Raji (cell line): Measurements from ENCODE around the gene DNAJB12.

Source experiments
- POLR2A ChIP-seq: IDR thresholded peaks from 2 replicates; pipeline ENCODE4 v1.6.1; 2011; ENCODE audit warnings: low read depth, low read length, control low read depth; ENCODE audit not compliant: insufficient read depth

The DNAJB12 gene

DNA sequence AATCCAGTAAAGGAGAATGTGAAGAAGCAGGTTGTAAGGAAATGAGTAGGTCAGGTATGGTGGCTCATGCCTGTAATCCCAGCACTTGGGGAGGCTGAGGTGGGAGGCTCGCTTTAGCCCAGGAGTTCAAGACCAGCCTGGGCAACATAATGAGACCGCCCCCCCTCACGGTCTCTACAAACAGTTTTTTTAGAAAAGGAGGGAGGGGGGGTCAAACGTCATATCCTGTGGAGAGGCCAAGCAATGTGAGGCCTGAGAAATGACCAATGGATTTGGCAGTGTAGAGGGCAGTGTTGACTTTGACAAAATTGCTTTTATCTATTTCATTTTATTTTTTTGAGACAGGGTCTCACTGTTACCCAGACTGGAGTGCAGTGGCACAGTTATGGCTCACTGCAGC lies 2.3 kb upstream of the DNAJB12 start:
- TF ChIP-seq POLR2A: no peak

DNA sequence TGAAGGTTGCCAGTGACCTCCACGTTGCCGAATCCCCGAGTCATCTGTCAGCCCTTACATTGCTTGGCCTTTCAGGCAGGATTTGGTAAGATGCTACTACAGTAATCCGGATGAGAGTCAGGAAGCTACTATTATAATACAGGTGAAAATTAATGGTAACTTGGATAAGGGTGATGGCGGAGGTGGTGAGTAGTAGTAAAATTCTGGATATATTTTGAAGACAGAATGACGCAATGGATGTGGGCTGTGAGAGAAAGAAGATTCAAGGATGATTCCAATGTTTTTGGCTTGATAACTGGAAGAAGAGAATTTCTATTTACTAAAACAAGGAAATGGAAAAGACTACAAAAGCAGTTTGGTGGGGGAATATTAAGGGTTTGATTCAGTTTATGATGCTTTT lies 1.4 kb upstream of the DNAJB12 start:
- TF ChIP-seq POLR2A: no peak

DNA sequence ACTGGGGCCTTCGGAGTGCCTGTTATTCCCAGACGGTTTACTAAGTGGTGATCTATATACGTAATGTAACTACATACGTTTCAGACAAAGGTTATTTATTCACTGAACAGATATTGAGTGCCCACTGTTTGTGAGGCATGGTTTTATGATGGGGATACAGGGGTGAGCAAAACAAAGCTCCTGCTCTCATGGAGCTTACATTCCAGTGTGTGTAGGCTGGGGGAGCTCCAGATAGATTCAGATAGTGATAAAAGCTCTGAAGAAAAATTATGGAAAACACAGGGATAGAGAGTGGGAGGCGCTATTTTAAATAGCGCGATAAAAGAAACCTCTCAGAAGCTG lies 466 bp upstream of the DNAJB12 start:
- TF ChIP-seq POLR2A: no peak

DNA sequence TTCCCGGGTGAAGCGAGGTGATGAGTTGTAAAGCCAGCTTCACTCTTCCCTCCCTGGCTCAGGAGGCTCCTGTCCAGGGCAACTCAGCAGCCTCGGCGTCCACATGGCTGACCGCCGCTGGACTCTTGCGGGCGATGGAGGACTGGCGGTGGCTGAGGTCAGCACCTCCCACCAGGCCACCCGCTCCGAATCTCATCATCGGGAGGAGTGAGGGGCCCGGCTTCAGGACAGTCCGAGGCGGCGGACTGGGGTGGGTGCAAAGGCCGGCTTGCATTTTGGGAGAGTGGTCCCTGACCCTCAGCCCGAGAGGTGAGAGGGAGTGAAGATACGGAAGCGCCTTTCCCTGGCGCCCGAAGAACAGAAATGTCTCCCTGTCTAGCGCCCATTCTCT lies 759 bp downstream of the DNAJB12 start:
- TF ChIP-seq POLR2A: no peak

DNA sequence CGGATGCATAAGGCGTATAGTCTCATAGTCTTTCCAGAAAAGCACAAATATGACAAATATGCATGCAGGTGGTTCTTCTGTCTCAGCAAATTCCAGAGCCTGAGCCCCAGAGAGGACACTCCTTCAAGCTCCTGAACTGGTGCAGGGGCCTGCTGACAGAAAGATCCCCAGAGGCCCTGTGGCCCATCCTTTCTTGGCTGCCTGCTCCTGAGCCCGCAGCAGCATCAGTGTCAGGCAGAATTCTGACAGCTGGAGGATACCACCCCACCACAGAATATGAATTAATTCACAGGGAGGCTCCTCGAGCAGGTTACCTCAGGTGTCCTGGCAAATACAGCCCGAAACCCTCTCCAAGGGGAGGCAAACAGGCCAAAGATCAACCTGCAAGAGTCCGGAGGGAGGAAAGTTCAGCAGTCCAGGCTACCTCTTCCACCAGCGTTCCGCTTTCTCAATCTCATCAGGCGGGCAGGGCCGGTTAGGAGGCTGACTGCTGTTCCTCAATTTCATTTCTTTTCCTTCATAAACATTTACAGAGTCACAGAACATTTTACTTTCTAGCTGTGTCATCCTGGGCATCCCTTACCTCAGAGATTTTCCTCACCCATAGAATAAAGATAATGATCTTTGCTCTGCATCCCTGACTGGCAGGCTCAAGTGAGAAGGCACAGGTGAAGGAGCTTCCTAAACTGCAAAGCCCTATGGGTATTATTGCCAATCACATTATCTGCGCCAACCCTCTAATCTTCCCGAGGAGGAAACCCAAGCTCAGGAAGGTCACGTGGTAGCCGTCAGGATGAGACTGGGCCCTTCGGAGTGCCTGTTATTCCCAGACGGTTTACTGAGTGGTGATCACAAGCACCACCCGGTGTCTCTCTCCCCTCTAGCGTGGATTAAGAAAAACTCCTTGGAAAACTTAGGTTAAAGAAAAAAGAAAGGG lies 1.4 kb downstream of the DNAJB12 start:
- TF ChIP-seq POLR2A: no peak

DNA sequence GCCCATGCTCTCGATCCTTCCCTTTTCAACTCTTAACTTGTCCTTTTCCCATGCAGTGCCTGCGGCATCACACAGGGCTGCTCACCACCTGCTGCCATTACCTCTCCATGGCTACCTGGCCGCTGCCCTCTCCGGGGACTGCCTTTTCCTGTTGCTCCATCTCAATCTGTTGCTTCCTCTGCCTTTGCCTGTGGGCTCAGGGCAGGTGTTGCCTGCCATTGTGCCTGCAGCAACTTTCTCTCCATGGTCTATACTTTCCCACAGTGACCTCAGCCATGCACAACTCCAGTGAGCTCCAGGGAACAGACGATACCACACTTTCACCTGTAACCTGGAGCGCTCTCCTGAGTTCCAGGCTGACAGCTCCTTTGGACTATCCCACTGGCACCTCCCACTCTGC lies 3.2 kb downstream of the DNAJB12 start:
- no peak for TF ChIP-seq POLR2A

DNA sequence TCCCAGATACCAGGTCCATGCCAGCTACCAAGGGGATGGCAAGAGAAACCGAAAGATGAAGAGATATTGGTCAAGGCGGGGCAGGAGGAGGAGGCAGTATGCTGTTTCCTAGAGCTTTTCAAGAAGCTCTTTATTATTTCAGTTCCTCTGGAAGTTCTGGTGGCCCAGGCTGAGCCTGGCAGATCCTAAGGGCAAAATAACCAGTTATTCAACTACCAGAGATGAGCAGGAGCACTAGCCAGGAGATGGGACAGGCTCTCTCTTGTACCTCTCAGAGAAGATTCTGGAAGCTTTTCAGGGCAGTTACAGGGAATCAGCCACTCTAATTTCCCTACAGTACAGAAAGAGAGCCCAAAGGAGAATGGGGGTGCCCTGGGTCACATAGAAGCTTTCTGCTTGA lies 5.3 kb downstream of the DNAJB12 start:
- no peak for TF ChIP-seq POLR2A

DNA sequence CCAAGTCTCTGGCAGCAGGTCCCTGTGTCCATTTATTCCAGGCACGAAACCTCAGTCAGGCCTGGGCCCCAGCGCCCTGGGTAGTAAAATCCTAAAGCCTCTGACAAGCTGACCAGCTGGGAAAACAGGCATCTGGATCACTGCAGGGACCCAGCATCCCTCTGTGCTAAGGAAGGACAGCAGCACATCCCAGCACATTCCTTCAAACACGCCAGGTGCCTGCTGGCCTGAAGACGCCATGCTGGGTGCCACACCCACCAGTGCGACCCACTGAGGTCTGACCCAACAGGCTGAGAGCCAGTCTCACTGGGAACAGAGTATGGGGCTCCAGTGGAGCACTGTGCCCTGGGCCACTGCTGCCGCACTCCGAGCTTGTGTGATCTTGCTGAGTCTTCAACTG lies 6.4 kb downstream of the DNAJB12 start:
- TF ChIP-seq POLR2A: no peak

DNA sequence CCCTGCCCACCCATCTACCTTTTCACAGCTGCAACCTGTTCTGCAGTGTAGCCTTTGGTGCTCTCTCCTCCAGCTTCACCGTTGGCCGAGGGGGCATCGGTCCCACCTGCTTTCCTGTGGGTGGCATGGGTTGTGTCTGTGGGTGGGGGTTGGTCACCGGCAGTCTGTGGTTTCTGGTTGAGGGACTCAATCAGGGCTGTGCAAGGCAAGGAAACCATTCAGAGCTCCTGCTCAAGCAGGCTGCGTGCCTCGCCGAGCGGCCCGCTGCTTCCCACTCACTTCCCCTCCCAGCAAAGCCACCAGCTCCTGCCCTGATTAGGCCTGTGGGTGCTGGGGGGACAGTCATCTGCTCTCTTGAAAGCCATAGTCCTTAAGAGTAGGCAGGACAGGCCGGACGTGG lies 9.8 kb downstream of the DNAJB12 start:
- TF ChIP-seq POLR2A: no peak

DNA sequence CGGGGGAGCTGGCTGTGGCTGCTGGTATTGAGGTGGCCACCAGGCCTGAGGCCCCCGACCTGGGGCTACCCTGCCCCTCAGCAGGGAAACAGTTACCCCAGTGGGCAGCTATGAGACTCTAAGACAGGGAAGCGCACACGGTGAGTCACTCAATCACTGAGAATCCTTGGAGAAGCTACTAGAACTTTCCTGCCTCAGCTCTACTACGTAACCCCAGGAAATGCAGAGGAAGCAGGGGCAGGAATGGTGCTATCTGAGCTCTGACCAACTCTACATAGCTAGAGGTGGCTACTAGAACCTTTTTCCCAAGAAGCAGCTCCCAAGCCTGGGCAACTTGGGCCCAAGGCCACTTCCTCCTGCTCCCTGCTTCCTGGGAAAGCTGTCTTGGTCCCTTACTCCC lies 11.8 kb downstream of the DNAJB12 start:
- no peak for TF ChIP-seq POLR2A

DNA sequence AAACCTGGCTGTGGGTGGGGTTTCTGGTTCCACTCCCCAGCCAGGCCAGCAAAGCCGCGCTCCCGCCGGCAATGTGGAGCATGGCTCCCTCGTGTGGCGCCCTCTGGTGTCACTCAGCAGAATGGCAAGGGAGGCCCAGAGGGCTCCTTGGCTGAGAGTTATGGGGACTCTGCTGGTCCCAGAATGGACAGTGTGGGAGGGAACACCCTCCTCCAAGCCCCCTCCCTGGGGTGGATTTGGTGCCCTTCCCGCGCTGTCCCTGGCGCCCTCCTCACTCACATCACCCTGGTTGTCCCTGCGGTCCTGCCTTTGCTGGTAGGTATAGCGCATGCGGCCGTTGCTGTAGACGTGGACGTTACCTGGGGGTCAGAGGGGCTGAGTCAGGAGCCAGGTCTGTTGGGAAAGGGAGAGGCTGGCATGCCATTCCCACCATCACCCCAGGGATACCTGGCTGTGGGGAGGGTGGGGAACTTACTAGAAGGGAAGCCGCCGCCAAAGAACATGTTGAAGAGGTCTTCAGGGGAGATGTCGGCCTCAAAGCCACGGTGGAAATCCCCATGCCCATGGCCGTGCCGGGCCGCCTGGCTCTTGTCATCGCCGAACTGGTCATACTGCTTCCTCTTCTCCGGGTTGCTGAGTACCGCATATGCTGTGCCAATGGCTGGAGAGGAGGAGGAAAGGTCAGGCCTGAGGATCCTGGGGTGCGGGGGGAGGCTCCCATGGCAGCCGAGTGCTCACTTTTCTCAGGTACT lies 14.0 kb downstream of the DNAJB12 start:
- no peak for TF ChIP-seq POLR2A

DNA sequence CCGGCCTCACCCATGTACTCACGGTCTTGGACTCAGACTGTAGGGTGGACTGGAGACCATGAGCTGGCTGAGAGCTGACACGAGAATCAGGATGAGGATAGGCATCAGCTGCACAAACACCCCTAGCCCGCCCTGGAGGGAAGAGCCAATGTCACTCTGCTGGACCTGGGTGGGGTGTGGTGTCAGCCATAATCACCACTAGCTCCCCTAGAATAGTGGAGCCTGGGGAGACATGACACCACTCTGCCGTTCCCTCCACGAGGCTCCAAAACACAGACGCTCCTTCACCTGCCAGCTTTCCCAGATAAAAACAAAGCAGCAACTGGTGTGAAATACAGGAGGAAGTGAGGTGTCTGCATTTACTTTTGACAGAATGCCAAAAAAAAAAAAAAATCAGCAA lies 16.5 kb downstream of the DNAJB12 start:
- TF ChIP-seq POLR2A: no peak

DNA sequence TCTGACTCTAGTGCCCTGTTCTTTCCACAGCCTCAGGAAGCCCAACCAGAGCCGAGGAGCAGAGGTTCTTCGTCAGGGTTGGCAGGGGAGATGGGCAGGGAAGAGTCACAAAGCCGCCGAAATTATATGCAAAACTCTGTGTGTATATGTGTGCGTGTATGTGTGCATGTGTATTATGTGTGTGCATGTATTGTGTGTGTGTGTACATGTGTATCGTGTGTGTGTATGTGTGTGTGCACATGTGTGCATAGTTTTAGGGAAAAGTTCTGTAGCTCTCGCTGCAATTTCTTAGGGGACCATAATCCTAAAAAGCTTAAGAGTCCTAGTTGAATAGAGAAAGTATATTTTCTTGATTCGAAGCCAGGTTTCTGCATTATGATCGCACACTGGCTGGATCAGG lies 17.0 kb downstream of the DNAJB12 start:
- TF ChIP-seq POLR2A: no peak

DNA sequence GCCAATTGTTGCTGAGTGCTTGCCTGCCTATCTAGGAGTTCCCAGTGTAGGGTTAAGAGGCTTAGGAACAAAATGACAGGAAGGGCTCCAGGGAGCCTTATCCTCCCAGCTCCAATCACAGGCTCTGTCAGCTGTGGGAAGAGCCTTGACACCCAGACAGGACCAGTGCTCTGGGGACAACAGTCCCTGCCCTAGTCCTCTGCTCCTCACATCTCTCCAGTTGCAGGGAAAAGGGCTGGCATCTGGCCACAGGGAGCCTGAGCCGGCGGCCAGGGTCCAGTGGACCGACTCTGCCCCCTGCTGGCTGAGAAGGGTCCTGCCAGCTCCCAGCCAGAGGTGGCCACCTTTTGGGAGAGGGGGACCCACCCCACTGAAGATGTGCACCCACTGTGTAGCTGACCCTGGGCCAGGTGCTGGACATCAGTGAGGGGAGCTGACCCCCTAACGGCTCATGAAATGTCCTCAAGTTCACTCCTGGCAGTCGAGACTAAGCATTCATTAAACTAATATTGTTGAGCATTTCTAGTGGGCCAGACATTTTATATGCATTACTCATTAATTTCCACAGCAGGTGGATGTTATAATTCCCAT lies 17.6 kb downstream of the DNAJB12 start:
- no peak for TF ChIP-seq POLR2A

DNA sequence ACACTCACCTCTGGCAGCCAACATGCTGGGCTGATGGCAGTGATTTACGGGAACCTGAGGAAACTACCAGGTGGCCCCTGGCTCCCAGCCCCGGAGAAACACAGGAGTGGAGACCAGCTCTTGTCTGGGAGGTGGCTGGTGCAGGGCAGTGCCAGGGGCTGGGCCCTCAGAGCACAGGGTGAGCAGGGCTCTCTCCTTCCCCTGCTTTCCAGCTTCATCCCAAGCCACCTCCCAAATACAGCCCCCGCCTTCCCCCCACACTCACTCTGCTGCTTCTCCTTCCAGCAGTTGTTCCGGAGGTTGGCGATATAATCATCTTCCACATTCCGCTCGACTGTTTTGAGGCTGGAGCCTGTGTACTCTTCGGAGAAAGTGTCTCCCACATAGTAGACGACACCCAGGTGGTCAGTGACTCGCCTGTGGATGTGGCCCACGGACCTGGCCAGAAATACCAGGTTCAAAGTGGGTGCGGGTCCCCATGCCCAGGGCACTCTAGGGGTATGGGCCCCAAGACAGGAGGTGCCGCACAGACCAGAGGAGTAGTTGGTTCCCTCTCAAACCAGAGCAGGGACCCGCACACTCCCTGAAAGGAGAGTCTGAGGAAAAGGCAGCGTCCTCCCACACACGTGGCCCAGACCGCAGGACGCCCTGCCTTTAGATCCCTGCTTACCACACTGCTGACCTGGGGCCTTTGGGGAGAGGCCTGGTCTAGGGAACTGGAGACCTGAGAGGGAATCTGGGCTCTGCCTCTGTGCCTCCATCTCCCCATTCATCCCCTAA lies 18.3 kb downstream of the DNAJB12 start:
- TF ChIP-seq POLR2A: no peak
